Liver (tissue), 9 donors: Measurements from ENCODE around the gene KEAP1. TPM values are rescaled to one million over a fixed set of nuclear protein-coding genes. Genes with fewer than 3 reads are reported as not detected.

ENCODE experiments used
- DNase-seq: peaks from one replicate; pipeline ENCODE4 v3.0.0-alpha.2; 2017; ENCODE audit warnings: low spot score
- H3K27ac ChIP-seq, 2 donors: one replicate each; pipeline ENCODE4 v1.7.0; 2013; ENCODE audit warnings: inconsistent platforms in 2 of 2, low read length in 2 of 2, control low read depth in 1 of 2, low read depth in 1 of 2, mild to moderate bottlenecking in 1 of 2
- H3K27me3 ChIP-seq, 4 donors: one replicate each; pipeline versions ENCODE4 v1.6.1 to v1.7.0; 2013; ENCODE audit warnings: low read length in 3 of 4, inconsistent platforms in 1 of 4, mild to moderate bottlenecking in 1 of 4, moderate library complexity in 1 of 4; ENCODE audit not compliant: control insufficient read depth in 4 of 4, insufficient read depth in 4 of 4
- H3K36me3 ChIP-seq, 4 donors: one replicate each; pipeline versions ENCODE4 v1.6.1 to v1.7.0; 2013; ENCODE audit warnings: low read length in 3 of 4, mild to moderate bottlenecking in 3 of 4, low read depth in 1 of 4, moderate library complexity in 1 of 4; ENCODE audit not compliant: control insufficient read depth in 4 of 4, insufficient read depth in 3 of 4
- H3K4me1 ChIP-seq, 4 donors: one replicate each; pipeline versions ENCODE4 v1.6.1 to v1.7.0; 2013; ENCODE audit warnings: low read length in 3 of 4, mild to moderate bottlenecking in 3 of 4, moderate library complexity in 1 of 4; ENCODE audit not compliant: control insufficient read depth in 4 of 4, insufficient read depth in 4 of 4
- H3K4me3 ChIP-seq, 3 donors: one replicate each; pipeline versions ENCODE4 v1.6.1 to v1.7.0; 2013; ENCODE audit warnings: low read length in 3 of 3, control low read depth in 1 of 3, low read depth in 1 of 3, mild to moderate bottlenecking in 1 of 3
- H3K9ac ChIP-seq, 2 donors: one replicate each; pipeline ENCODE4 v1.7.0; 2013; ENCODE audit warnings: low read length in 2 of 2, mild to moderate bottlenecking in 2 of 2, moderate library complexity in 2 of 2, control low read depth in 1 of 2, low read depth in 1 of 2
- H3K9me3 ChIP-seq, 4 donors: one replicate each; pipeline versions ENCODE4 v1.6.1 to v1.7.0; 2013; ENCODE audit warnings: low read length in 3 of 4; ENCODE audit not compliant: control insufficient read depth in 4 of 4
- EGR1 ChIP-seq, 2 donors: IDR thresholded peaks; 2 replicates each; pipeline ENCODE4 v1.6.1; 2016 to 2018; ENCODE audit warnings: antibody characterized with exemption in 2 of 2, low read depth in 2 of 2
- FOXA1 ChIP-seq: IDR thresholded peaks from 2 replicates; pipeline ENCODE4 v1.6.1; 2016; ENCODE audit warnings: antibody characterized with exemption
- FOXA2 ChIP-seq: IDR thresholded peaks from 2 replicates; pipeline ENCODE4 v1.6.1; 2016; ENCODE audit warnings: antibody characterized with exemption
- GABPA ChIP-seq, 2 donors: IDR thresholded peaks in 1 of 2; conservative IDR thresholded peaks in 1 of 2; 2 replicates each; pipeline ENCODE4 v1.6.1; 2016; ENCODE audit warnings: antibody characterized with exemption in 2 of 2, mild to moderate bottlenecking in 1 of 2, moderate library complexity in 1 of 2
- HNF4A ChIP-seq, 2 donors: conservative IDR thresholded peaks; 2 replicates each; pipeline ENCODE4 v1.6.1; 2016; ENCODE audit warnings: antibody characterized with exemption in 2 of 2, mild to moderate bottlenecking in 2 of 2
- HNF4G ChIP-seq: IDR thresholded peaks from 2 replicates; pipeline ENCODE4 v1.6.1; 2016; ENCODE audit warnings: antibody characterized with exemption
- JUND ChIP-seq, 2 donors: IDR thresholded peaks; 2 replicates each; pipeline ENCODE4 v1.6.1; 2016; ENCODE audit warnings: antibody characterized with exemption in 2 of 2
- NR2F2 ChIP-seq: IDR thresholded peaks from 2 replicates; pipeline ENCODE4 v1.6.1; 2016; ENCODE audit warnings: antibody characterized with exemption
- RAD21 ChIP-seq, 2 donors: IDR thresholded peaks; 2 replicates each; pipeline ENCODE4 v1.6.1; 2016; ENCODE audit warnings: antibody characterized with exemption in 2 of 2, mild to moderate bottlenecking in 2 of 2
- RXRA ChIP-seq, 2 donors: IDR thresholded peaks; 2 replicates each; pipeline ENCODE4 v1.6.1; 2017 to 2018; ENCODE audit warnings: antibody characterized with exemption in 2 of 2, mild to moderate bottlenecking in 1 of 2
- SP1 ChIP-seq: IDR thresholded peaks from 2 replicates; pipeline ENCODE4 v1.6.1; 2018; ENCODE audit warnings: antibody characterized with exemption, mild to moderate bottlenecking
- TAF1 ChIP-seq: conservative IDR thresholded peaks from 2 replicates; pipeline ENCODE4 v1.6.1; 2016; ENCODE audit warnings: antibody characterized with exemption, mild to moderate bottlenecking
- YY1 ChIP-seq: IDR thresholded peaks from 2 replicates; pipeline ENCODE4 v1.6.1; 2016; ENCODE audit warnings: antibody characterized with exemption, mild to moderate bottlenecking
- WGBS: extraction: QIAGEN DNeasy Blood & Tissue Kit; methylation state at CpG from one replicate; pipeline ENCODE4 v1.1.7; 2013; 5-methylcytosine and 5-hydroxymethylcytosine counted together
- polyA plus RNA-seq, 2 donors: library from polyadenylated mRNA; stranded (reverse) in 1 of 2; unstranded in 1 of 2; fragments of 200-250 nt in 1 of 2; fragments of >200 nt in 1 of 2; fragmentation: Nextera tagmentation in 1 of 2; extraction: Ambion mirVana in 1 of 2; gene quantifications; one replicate each; pipeline versions ENCODE4 v1.2.1 to v1.2.3, GENCODE V29; 2013 to 2015
- total RNA-seq, 2 donors: library from RNA; depleted of rRNA; stranded (reverse); fragments of >200 nt; gene quantifications; one replicate each; pipeline ENCODE4 v1.2.3, GENCODE V29; 2014
- TF ChIP-seq, protein P1 (sequence below): IDR thresholded peaks from 2 replicates; pipeline ENCODE4 v1.6.1; 2016; ENCODE audit warnings: antibody characterized with exemption
- TF ChIP-seq, protein P2 (sequence below): IDR thresholded peaks from 2 replicates; pipeline ENCODE4 v1.6.1; 2016; ENCODE audit warnings: antibody characterized with exemption, mild to moderate bottlenecking
- TF ChIP-seq, protein P3 (sequence below): fragments of 150-350 bp; IDR thresholded peaks from 2 replicates; pipeline ENCODE4 v1.5.1; 2017; ENCODE audit warnings: improper control_type of control experiment, low read depth, low read length; ENCODE audit not compliant: missing input control
- TF ChIP-seq, protein P4 (sequence below): IDR thresholded peaks from 2 replicates; pipeline ENCODE4 v1.6.1; 2016; ENCODE audit warnings: antibody characterized with exemption
- TF ChIP-seq, protein P5 (sequence below): IDR thresholded peaks from 2 replicates; pipeline ENCODE4 v1.6.1; 2016; ENCODE audit warnings: antibody characterized with exemption
- donor health status: healthy.
- donor health status: healthy.
- donor health status: healthy.
- donor health status: healthy.
- donor health status: healthy.

KEAP1 gene
- total and polyA plus RNA-seq, 4 donors = 44.3 to 62.3 (median 48.0) TPM

DNA sequence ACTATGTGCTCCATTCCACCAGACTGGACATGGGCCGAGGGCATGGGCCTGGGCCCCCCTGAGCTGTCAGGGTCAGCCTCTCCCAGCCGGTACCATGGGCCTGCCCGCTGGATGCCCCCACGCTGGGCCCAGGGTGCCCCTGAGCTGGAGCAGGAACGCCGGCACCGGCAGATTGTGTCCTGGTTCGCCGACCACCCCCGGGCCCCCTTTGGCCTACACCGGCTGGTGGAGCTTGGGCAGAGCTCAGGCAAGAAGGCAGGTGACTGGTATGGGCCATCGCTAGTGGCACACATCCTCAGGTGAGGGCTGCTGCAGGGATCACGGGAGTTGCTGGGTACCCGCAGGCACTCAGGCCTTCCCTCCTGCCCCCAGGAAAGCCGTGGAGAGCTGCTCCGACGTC is 43.7 kb upstream of the KEAP1 start:
- DNase-seq = no peak
- H3K27ac ChIP-seq = no peak overlapping the region
- H3K9me3 ChIP-seq = no peaks in the 10 kb centered on the region
- 96% methylated on average over 17 of the region's 17 CpGs for WGBS
- no peaks in the 10 kb centered on the region for H3K27me3 ChIP-seq
- peaks cover 8 to 22% (median 14%) of the 10 kb centered on the region in 4 donors for H3K4me1 ChIP-seq
- peaks cover 19 to 33% (median 25%) of the 10 kb centered on the region in 4 donors for H3K36me3 ChIP-seq
- H3K9ac ChIP-seq = no peak overlapping the region
- no peak overlapping the region for H3K4me3 ChIP-seq
- TF ChIP-seq GABPA (IDR thresholded peaks at IDR 0.05 in 1 of 2, conservative IDR thresholded peaks at IDR 0.05 in 1 of 2) = no peak
- no peak for TF ChIP-seq NR2F2
- TF ChIP-seq, protein P1, sequence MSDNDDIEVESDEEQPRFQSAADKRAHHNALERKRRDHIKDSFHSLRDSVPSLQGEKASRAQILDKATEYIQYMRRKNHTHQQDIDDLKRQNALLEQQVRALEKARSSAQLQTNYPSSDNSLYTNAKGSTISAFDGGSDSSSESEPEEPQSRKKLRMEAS = no peak
- TF ChIP-seq, protein P2, sequence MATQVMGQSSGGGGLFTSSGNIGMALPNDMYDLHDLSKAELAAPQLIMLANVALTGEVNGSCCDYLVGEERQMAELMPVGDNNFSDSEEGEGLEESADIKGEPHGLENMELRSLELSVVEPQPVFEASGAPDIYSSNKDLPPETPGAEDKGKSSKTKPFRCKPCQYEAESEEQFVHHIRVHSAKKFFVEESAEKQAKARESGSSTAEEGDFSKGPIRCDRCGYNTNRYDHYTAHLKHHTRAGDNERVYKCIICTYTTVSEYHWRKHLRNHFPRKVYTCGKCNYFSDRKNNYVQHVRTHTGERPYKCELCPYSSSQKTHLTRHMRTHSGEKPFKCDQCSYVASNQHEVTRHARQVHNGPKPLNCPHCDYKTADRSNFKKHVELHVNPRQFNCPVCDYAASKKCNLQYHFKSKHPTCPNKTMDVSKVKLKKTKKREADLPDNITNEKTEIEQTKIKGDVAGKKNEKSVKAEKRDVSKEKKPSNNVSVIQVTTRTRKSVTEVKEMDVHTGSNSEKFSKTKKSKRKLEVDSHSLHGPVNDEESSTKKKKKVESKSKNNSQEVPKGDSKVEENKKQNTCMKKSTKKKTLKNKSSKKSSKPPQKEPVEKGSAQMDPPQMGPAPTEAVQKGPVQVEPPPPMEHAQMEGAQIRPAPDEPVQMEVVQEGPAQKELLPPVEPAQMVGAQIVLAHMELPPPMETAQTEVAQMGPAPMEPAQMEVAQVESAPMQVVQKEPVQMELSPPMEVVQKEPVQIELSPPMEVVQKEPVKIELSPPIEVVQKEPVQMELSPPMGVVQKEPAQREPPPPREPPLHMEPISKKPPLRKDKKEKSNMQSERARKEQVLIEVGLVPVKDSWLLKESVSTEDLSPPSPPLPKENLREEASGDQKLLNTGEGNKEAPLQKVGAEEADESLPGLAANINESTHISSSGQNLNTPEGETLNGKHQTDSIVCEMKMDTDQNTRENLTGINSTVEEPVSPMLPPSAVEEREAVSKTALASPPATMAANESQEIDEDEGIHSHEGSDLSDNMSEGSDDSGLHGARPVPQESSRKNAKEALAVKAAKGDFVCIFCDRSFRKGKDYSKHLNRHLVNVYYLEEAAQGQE = no peak
- no peak for TF ChIP-seq FOXA1
- TF ChIP-seq RXRA (IDR thresholded peaks at IDR 0.05) = no peak
- no peak for TF ChIP-seq EGR1 (IDR thresholded peaks at IDR 0.05; ENCODE audit: low read depth in 2 of 2)
- TF ChIP-seq, protein P3, sequence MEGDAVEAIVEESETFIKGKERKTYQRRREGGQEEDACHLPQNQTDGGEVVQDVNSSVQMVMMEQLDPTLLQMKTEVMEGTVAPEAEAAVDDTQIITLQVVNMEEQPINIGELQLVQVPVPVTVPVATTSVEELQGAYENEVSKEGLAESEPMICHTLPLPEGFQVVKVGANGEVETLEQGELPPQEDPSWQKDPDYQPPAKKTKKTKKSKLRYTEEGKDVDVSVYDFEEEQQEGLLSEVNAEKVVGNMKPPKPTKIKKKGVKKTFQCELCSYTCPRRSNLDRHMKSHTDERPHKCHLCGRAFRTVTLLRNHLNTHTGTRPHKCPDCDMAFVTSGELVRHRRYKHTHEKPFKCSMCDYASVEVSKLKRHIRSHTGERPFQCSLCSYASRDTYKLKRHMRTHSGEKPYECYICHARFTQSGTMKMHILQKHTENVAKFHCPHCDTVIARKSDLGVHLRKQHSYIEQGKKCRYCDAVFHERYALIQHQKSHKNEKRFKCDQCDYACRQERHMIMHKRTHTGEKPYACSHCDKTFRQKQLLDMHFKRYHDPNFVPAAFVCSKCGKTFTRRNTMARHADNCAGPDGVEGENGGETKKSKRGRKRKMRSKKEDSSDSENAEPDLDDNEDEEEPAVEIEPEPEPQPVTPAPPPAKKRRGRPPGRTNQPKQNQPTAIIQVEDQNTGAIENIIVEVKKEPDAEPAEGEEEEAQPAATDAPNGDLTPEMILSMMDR = no peak
- no peak for TF ChIP-seq HNF4G
- TF ChIP-seq SP1 = no peak
- TF ChIP-seq FOXA2 = no peak
- TF ChIP-seq, protein P4, sequence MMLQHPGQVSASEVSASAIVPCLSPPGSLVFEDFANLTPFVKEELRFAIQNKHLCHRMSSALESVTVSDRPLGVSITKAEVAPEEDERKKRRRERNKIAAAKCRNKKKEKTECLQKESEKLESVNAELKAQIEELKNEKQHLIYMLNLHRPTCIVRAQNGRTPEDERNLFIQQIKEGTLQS = no peak
- TF ChIP-seq YY1 = no peak
- TF ChIP-seq JUND (IDR thresholded peaks at IDR 0.05) = no peak
- no peak for TF ChIP-seq TAF1
- no peak for TF ChIP-seq RAD21 (IDR thresholded peaks at IDR 0.05)
- TF ChIP-seq, protein P5, sequence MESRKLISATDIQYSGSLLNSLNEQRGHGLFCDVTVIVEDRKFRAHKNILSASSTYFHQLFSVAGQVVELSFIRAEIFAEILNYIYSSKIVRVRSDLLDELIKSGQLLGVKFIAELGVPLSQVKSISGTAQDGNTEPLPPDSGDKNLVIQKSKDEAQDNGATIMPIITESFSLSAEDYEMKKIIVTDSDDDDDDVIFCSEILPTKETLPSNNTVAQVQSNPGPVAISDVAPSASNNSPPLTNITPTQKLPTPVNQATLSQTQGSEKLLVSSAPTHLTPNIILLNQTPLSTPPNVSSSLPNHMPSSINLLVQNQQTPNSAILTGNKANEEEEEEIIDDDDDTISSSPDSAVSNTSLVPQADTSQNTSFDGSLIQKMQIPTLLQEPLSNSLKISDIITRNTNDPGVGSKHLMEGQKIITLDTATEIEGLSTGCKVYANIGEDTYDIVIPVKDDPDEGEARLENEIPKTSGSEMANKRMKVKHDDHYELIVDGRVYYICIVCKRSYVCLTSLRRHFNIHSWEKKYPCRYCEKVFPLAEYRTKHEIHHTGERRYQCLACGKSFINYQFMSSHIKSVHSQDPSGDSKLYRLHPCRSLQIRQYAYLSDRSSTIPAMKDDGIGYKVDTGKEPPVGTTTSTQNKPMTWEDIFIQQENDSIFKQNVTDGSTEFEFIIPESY = no peak
- TF ChIP-seq HNF4A (conservative IDR thresholded peaks at IDR 0.05) = no peak
